Fibroblast of villous mesenchyme (primary cell): ENCODE data around the gene ZMYM3. TPM values are rescaled to one million over a fixed set of nuclear protein-coding genes. Genes with fewer than 3 reads are reported as not detected.

Experiments used
- DNase-seq: peaks from one replicate; pipeline ENCODE4 v3.0.0-alpha.2; 2010; ENCODE audit warnings: low read depth
- H3K4me3 ChIP-seq: 2 replicates; pipeline ENCODE4 v1.5.1; 2011; ENCODE audit warnings: low read depth, mild to moderate bottlenecking, low read length
- total RNA-seq: library from RNA; depleted of rRNA; stranded (reverse); fragments of >200 nt; gene quantifications from 2 replicates; pipeline ENCODE4 v1.2.3, GENCODE V29; 2012
- TF ChIP-seq, protein P1 (sequence below): IDR thresholded peaks from 2 replicates; pipeline ENCODE4 v1.5.1; 2012; ENCODE audit warnings: low read depth, mild to moderate bottlenecking, low read length; ENCODE audit not compliant: insufficient read depth

Gene ZMYM3
- total RNA-seq, 1 donor, result 28.5 TPM

GRCh38 chrX:71221145-71221544 lies 32.8 kb downstream of the ZMYM3 start:
- no peak for DNase-seq
- no peak overlapping the region for H3K4me3 ChIP-seq
- TF ChIP-seq, protein P1, sequence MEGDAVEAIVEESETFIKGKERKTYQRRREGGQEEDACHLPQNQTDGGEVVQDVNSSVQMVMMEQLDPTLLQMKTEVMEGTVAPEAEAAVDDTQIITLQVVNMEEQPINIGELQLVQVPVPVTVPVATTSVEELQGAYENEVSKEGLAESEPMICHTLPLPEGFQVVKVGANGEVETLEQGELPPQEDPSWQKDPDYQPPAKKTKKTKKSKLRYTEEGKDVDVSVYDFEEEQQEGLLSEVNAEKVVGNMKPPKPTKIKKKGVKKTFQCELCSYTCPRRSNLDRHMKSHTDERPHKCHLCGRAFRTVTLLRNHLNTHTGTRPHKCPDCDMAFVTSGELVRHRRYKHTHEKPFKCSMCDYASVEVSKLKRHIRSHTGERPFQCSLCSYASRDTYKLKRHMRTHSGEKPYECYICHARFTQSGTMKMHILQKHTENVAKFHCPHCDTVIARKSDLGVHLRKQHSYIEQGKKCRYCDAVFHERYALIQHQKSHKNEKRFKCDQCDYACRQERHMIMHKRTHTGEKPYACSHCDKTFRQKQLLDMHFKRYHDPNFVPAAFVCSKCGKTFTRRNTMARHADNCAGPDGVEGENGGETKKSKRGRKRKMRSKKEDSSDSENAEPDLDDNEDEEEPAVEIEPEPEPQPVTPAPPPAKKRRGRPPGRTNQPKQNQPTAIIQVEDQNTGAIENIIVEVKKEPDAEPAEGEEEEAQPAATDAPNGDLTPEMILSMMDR, result no peak

GRCh38 chrX:71217298-71217697 lies 36.6 kb downstream of the ZMYM3 start:
- no peak for DNase-seq
- H3K4me3 ChIP-seq, result no peak overlapping the region
- TF ChIP-seq, protein P1, result no peak

DNA sequence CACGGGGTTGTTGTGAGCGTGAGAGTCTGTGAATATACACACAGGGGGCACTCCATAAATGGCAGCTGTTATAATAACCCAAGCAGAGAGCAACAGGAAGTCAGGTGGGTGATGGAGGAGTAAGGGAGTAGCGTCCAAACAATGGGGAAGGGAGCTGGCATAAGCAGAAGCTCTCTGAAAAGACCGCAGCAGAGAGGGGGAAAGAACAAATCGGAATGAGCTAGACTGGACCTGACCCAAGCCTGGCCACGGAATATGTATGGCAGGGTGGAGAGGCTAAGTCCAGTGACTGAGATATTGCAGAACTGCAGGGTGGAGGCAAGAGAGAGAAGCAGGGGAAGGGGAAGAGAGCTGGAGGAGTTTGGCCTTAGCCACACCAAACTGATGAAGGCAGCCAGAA lies 37.5 kb downstream of the ZMYM3 start:
- TF ChIP-seq, protein P1, result no peak
- no peak overlapping the region for H3K4me3 ChIP-seq
- DNase-seq, result no peak

- no peak for DNase-seq
- TF ChIP-seq, protein P1, result no peak
- H3K4me3 ChIP-seq, result no peak overlapping the region
Observed at GRCh38 chrX:71215338-71215912, 38.5 kb downstream of the ZMYM3 start.

GRCh38 chrX:71214604-71215337 lies 39.2 kb downstream of the ZMYM3 start:
- no peak overlapping the region for H3K4me3 ChIP-seq
- TF ChIP-seq, protein P1, result no peak
- no peak for DNase-seq

- no peak for DNase-seq
- H3K4me3 ChIP-seq, result no peak overlapping the region
- TF ChIP-seq, protein P1, result no peak
Observed at GRCh38 chrX:71214152-71214551, 39.8 kb downstream of the ZMYM3 start.
